BLaER1 treated with 17β-estradiol and CSF1 and Interleukin-3, amounts not matched to agents 10 nM and 100 nM (cell line): ENCODE data around the gene FBXL17.
A peak's percentile ranks its signal among the peaks of the same experiment; 100 is the strongest.

ENCODE experiments used
- H3K27ac ChIP-seq, 11 experiments: shearing (Covaris generic); formaldehyde crosslinking; 2 replicates each; pipeline ENCODE4 v1.8.1; 2022
- H3K27me3 ChIP-seq, 11 experiments: shearing (Covaris generic); formaldehyde crosslinking; 2 replicates each; pipeline ENCODE4 v1.8.1; 2022
- H3K36me3 ChIP-seq, 11 experiments: shearing (Covaris generic); formaldehyde crosslinking; 2 replicates each; pipeline ENCODE4 v1.8.1; 2022
- H3K4me1 ChIP-seq, 10 experiments: shearing (Covaris generic); formaldehyde crosslinking; 2 replicates each; pipeline ENCODE4 v1.8.1; 2022
- H3K4me2 ChIP-seq, 11 experiments: shearing (Covaris generic); formaldehyde crosslinking; 2 replicates each; pipeline ENCODE4 v1.8.1; 2022
- H3K4me3 ChIP-seq, 10 experiments: shearing (Covaris generic); formaldehyde crosslinking; 2 replicates each; pipeline ENCODE4 v1.8.1; 2022
- H3K9ac ChIP-seq, 11 experiments: shearing (Covaris generic); formaldehyde crosslinking; 2 replicates each; pipeline ENCODE4 v1.8.1; 2022
- H3K9me3 ChIP-seq, 11 experiments: shearing (Covaris generic); formaldehyde crosslinking; replicated peaks in 1 of 11; 2 replicates each; pipeline ENCODE4 v1.8.1; 2022
- H4K20me1 ChIP-seq, 11 experiments: shearing (Covaris generic); formaldehyde crosslinking; 2 replicates each; pipeline ENCODE4 v1.8.1; 2022
- Cebpa-rat ChIP-seq, 11 experiments: shearing (Covaris generic); IDR thresholded peaks; 2 replicates each; pipeline ENCODE4 v1.8.1; 2022

Gene FBXL17

DNA sequence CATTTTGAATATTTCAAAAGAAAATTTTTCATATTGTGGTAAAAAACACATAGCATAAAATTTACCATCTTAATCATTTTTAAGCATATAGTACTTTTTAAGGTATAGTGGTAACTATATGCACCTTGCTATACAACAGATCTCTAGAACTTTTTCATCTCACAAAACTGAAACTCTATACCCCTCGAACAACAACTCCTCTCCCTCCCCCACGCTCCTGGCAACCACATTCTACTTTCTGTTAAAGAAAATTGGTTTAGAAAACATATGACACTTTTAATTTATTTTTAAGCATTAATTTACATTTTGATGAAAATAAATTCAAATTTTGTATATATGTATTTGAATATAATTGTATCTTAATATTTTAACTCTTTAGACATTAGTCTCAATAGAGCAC is 563.9 kb downstream of the FBXL17 start:
- no peaks in the 10 kb centered on the region for H4K20me1 ChIP-seq
- no peaks in the 10 kb centered on the region for H3K36me3 ChIP-seq
- no peak for TF ChIP-seq Cebpa-rat (IDR thresholded peaks at IDR 0.05)
- no peak overlapping the region for H3K4me2 ChIP-seq
- H3K4me1 ChIP-seq, result no peaks in the 10 kb centered on the region
- no peak overlapping the region for H3K4me3 ChIP-seq
- 0 out of 22 replicates have a peak, but pooled peaks cover 0 to 5% (median 0%) of the 10 kb centered on the region in 11 experiments for H3K9me3 ChIP-seq
- H3K27me3 ChIP-seq, result no peaks in the 10 kb centered on the region
- H3K9ac ChIP-seq, result no peak overlapping the region
- H3K27ac ChIP-seq, result no peak overlapping the region

DNA sequence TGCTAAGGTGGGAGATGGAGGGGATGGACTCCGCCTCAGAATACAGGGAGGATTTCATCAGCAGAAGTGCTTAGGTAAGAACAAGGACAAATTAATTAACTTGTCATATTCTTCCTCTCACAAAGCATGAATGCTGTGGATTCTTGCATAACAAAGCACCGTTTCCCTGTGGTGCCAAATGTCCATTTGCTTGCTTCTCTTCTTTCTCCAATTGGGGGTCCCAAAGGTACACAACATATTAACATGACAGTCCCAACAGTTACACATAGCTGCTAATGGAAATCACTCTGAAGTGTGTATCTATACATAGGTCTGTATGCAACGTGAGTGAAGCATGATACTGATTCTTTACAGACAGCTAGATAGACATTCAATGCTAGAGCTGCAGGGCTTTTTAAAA is 564.5 kb downstream of the FBXL17 start:
- H3K4me1 ChIP-seq, result peaks cover 0 to 5% (median 4%) of the 10 kb centered on the region in 10 experiments; a peak in 5 of 20 replicates
- H3K4me3 ChIP-seq, result no peak overlapping the region
- H3K4me2 ChIP-seq, result no peak overlapping the region
- H3K27ac ChIP-seq, result no peak overlapping the region
- no peak for TF ChIP-seq Cebpa-rat (IDR thresholded peaks at IDR 0.05)
- no peaks in the 10 kb centered on the region for H3K36me3 ChIP-seq
- H3K27me3 ChIP-seq, result no peaks in the 10 kb centered on the region
- H4K20me1 ChIP-seq, result no peaks in the 10 kb centered on the region
- H3K9me3 ChIP-seq, result 0 out of 22 replicates have a peak, but pooled peaks cover 0 to 4% (median 0%) of the 10 kb centered on the region in 11 experiments
- no peak overlapping the region for H3K9ac ChIP-seq

DNA sequence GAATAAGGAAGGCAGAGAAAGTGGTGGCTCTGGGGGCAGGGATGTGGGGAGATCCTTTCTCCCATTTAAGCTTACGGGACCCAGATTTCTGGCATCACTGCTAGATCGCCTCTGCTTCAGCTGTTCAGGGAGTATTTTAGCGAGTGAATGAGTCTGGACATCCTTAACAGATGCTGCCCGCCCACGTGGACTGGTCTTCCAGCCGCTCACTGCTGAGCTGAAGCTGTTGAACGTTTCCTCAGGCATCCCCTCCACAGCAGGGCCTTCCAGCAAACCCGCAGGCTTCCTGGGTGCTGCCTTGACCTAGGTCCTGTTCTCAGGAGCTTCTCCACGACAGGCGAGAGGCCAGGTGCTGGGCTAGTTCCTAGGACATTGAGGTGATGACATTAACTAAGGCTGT is 566.8 kb downstream of the FBXL17 start:
- Histone ChIP-seq H3K4me3 (no peak overlapping the region), H3K4me2 (no peak overlapping the region), H3K27me3 (no peaks in the 10 kb centered on the region), H3K36me3 (no peaks in the 10 kb centered on the region), H3K27ac (no peak overlapping the region), H3K9ac (no peak overlapping the region), H3K9me3 (no peaks in the 10 kb centered on the region), H3K4me1 (peaks cover 0 to 8% (median 6%) of the 10 kb centered on the region in 10 experiments; a peak in 6 of 20 replicates), H4K20me1 (no peaks in the 10 kb centered on the region)
- TF ChIP-seq Cebpa-rat (IDR thresholded peaks at IDR 0.05), result no peak

DNA sequence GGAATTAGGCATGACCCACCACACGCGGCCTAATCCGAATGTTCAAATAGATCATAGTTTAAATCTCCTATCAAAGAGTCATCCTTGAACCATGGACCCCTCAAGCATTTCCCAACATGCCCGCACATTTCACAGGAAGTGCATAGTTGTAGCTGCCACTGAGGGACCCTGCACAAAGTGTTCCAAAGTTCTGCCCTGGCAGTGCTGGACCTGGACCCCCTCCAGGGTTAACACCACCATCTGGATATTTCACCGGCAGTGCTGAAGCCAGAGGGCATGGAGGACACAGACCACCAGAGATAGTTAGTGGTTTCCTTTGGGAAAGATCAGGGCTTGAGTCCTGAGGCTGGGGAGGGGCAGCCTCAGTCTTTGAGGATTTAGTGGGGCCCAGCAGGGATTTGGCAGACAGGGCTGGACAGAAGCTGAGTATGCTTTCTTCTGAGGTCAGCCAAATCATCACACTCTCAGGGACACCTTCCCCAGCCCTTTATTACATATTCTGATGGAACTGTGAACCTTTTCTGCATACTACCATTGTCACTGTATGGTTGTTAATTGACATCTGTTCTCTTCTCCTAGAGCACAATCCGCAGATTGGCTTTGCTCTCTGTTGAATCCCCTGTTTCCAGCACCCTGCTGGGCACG is 567.6 kb downstream of the FBXL17 start:
- no peak overlapping the region for H3K4me2 ChIP-seq
- H3K9me3 ChIP-seq, result no peaks in the 10 kb centered on the region
- H3K9ac ChIP-seq, result no peak overlapping the region
- H3K4me3 ChIP-seq, result no peak overlapping the region
- H4K20me1 ChIP-seq, result no peaks in the 10 kb centered on the region
- no peak overlapping the region for H3K27ac ChIP-seq
- no peak for TF ChIP-seq Cebpa-rat (IDR thresholded peaks at IDR 0.05)
- H3K4me1 ChIP-seq, result peaks cover 0 to 8% (median 6%) of the 10 kb centered on the region in 10 experiments; a peak in 6 of 20 replicates
- no peaks in the 10 kb centered on the region for H3K36me3 ChIP-seq
- H3K27me3 ChIP-seq, result no peaks in the 10 kb centered on the region

DNA sequence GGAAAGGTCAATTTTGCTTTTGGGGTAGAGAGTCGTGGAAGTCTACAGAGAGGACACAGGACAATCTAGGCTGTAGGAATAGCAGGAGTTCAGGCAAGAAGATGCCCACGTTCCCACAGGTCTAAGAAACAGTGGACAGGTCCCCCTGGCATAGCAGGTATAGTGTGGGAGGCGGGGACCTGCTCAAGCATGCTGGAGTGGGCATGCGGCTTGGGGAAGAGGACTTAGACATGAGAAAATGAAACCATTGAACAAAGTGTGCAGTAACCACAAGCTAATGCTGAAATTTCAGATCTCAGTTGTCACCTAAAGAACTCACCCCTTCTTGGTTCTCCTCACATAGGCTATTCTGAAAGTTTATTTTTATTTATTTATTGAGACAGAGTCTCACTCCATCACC is 568.3 kb downstream of the FBXL17 start:
- Histone ChIP-seq H3K4me2 (no peak overlapping the region), H3K9ac (no peak overlapping the region), H3K4me1 (peaks cover 4 to 12% (median 6%) of the 10 kb centered on the region in 10 experiments; a peak in 11 of 20 replicates), H3K4me3 (no peak overlapping the region), H4K20me1 (no peaks in the 10 kb centered on the region), H3K27ac (no peak overlapping the region), H3K36me3 (no peaks in the 10 kb centered on the region), H3K9me3 (no peaks in the 10 kb centered on the region), H3K27me3 (no peaks in the 10 kb centered on the region)
- no peak for TF ChIP-seq Cebpa-rat (IDR thresholded peaks at IDR 0.05)

DNA sequence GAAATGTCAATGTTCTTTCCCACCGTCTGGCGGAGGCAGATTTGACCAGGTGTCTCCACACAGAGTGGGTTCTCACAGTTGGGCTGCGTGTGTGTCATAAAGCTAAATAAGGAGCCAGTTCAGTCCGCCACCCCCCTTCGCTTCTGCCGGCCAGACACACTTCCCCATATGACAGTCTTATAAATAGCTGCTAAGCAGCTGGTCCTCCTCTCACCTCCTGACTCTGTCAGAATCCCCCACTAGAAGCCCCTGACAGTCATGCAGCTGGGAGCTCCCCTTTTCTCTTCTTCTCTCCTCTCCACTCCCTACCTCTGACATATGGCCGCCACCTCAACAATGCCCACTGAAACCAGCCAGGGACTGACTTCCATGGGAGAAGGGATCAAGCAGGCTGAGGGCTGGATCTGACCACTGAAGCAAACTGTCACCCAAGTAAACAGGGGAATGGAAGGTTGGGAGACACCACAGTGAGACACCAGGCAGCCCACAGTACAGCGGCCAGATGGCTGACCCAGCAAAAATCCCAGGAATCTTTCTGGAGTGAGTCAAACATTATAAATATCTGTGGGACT is 569.2 kb downstream of the FBXL17 start:
- no peaks in the 10 kb centered on the region for H4K20me1 ChIP-seq
- H3K27ac ChIP-seq, result no peak overlapping the region
- H3K4me3 ChIP-seq, result no peak overlapping the region
- no peaks in the 10 kb centered on the region for H3K9me3 ChIP-seq
- no peak overlapping the region for H3K9ac ChIP-seq
- no peaks in the 10 kb centered on the region for H3K27me3 ChIP-seq
- TF ChIP-seq Cebpa-rat (IDR thresholded peaks at IDR 0.05), result no peak
- H3K4me1 ChIP-seq, result peaks cover 4 to 14% (median 6%) of the 10 kb centered on the region in 10 experiments; a peak in 11 of 20 replicates
- peak overlapping the region in 6 of 11 experiments; percentile 3 to 38 (median 8); a peak in 6 of 22 replicates for H3K4me2 ChIP-seq
- no peaks in the 10 kb centered on the region for H3K36me3 ChIP-seq

DNA sequence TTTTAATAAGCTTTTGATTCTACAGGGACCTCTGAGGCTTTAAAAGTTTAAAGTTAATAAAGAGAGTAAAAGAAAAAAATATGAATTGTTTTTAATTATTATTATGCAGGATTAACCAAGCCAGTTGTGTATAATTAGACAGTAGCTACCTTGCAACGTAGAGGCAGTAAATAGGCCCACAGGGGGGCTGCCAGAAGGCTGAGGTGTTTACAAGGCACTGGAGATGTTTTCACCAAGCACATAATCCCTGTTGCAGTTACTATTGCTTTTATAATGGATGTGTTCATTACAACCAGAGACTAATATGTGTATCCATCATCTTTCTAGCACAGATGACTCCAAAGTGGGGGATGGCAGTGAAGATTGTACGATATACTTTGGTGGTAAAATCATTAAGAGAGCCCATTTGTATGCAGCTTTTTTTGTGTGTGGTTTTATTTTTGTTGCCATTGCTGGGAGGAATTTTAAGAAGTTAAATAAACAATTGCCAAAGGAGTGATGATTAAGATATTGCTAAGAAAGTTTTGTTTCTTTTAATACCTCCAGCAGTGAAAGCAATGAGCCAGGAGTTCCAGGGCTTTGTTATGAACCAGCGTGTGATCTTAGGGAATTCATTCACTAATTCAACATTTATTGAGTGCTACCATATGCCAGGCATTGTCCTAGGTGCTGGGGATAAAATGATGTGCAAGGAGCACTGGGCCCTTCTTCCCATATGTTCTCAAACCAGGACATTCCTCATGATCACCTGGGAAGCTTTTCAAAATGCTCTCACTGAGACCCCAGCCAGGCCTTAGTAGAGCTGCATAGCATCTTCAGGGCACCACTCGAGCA is 572.5 kb downstream of the FBXL17 start:
- no peak for TF ChIP-seq Cebpa-rat (IDR thresholded peaks at IDR 0.05)
- H3K27me3 ChIP-seq, result no peaks in the 10 kb centered on the region
- peaks cover 4 to 14% (median 6%) of the 10 kb centered on the region in 10 experiments; a peak in 11 of 20 replicates for H3K4me1 ChIP-seq
- H4K20me1 ChIP-seq, result no peaks in the 10 kb centered on the region
- no peak overlapping the region for H3K9ac ChIP-seq
- H3K9me3 ChIP-seq, result no peaks in the 10 kb centered on the region
- no peaks in the 10 kb centered on the region for H3K36me3 ChIP-seq
- H3K4me3 ChIP-seq, result no peak overlapping the region
- H3K4me2 ChIP-seq, result no peak overlapping the region; a peak in 1 of 22 replicates
- H3K27ac ChIP-seq, result no peak overlapping the region
